ENCODE data around the gene DNAI4. TPM values are rescaled to one million over a fixed set of nuclear protein-coding genes. Genes with fewer than 3 reads are reported as not detected.
A peak's percentile ranks its signal among the peaks of the same experiment; 100 is the strongest.

The DNAI4 gene
- total and polyA plus RNA-seq, 9 of the 15 experiments (the other 6 are each of a cell fraction or from before 2014, with no cell fraction given): 0.57 to 4.8 (median 2.6) TPM; not detected in 1

DNA sequence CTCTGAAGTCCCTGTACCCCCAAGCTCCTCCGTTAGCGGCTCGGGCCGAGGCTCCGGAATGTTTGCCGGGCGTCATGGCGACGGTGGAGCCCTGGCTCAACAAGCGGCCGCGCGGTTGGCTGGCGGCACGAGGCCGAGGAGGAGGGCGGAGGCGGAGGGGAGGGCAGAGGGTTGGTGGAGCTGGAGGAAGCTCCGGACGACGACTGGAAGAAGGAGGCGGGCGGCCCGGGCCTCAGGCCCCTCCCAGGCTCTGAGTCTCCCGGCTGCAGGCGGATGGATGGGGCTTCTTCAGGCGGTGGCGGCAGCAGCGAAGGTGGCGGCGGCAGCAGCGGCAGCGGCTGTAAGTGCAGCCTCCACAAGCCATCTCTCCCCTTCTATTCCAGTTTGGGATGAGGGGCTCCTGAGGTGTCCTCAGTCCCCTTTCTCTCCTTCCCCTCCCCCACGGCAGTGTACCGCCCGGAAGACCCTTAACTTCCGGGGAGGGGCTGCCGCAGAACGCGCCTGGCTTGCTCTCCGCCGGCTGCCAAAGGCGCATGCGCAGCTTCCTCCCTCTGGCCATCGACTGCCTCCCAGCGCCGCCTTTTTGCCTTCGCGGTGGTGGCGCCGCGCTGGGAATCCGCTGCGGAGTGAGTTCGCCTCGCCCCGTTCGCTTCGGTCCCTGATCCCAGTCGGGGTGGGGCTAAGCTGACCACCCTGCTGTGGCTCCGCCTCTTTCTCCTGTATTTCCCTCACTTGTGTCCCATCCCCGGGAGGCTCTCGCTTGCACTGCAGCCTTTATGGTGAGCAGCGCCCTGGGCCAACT lies at the start of gene DNAI4, which contains the start of gene MIER1 (continued):
- TF ChIP-seq MEIS2 (IDR thresholded peaks at IDR 0.05; ENCODE audit: partially characterized antibody): peak; percentile 84
- TF ChIP-seq NFATC3 (IDR thresholded peaks at IDR 0.05): peak; percentile 96
- TF ChIP-seq, protein P1, sequence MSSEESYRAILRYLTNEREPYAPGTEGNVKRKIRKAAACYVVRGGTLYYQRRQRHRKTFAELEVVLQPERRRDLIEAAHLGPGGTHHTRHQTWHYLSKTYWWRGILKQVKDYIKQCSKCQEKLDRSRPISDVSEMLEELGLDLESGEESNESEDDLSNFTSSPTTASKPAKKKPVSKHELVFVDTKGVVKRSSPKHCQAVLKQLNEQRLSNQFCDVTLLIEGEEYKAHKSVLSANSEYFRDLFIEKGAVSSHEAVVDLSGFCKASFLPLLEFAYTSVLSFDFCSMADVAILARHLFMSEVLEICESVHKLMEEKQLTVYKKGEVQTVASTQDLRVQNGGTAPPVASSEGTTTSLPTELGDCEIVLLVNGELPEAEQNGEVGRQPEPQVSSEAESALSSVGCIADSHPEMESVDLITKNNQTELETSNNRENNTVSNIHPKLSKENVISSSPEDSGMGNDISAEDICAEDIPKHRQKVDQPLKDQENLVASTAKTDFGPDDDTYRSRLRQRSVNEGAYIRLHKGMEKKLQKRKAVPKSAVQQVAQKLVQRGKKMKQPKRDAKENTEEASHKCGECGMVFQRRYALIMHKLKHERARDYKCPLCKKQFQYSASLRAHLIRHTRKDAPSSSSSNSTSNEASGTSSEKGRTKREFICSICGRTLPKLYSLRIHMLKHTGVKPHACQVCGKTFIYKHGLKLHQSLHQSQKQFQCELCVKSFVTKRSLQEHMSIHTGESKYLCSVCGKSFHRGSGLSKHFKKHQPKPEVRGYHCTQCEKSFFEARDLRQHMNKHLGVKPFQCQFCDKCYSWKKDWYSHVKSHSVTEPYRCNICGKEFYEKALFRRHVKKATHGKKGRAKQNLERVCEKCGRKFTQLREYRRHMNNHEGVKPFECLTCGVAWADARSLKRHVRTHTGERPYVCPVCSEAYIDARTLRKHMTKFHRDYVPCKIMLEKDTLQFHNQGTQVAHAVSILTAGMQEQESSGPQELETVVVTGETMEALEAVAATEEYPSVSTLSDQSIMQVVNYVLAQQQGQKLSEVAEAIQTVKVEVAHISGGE (CRISPR knock-in tag; IDR thresholded peaks at IDR 0.05): peak in 1 of 3 experiments; percentile 69; a peak in 2 of 6 replicates
- peak; percentile 55 for TF ChIP-seq CREM (IDR thresholded peaks at IDR 0.05; ENCODE audit: low read depth)
- TF ChIP-seq, protein P2, sequence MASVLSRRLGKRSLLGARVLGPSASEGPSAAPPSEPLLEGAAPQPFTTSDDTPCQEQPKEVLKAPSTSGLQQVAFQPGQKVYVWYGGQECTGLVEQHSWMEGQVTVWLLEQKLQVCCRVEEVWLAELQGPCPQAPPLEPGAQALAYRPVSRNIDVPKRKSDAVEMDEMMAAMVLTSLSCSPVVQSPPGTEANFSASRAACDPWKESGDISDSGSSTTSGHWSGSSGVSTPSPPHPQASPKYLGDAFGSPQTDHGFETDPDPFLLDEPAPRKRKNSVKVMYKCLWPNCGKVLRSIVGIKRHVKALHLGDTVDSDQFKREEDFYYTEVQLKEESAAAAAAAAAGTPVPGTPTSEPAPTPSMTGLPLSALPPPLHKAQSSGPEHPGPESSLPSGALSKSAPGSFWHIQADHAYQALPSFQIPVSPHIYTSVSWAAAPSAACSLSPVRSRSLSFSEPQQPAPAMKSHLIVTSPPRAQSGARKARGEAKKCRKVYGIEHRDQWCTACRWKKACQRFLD (CRISPR knock-in tag; IDR thresholded peaks at IDR 0.05): 0 out of 2 replicates have a peak, but pooled peaks have one; percentile 17
- no peak for TF ChIP-seq BRD9 (IDR thresholded peaks at IDR 0.05; ENCODE audit: low read depth, partially characterized antibody)
- TF ChIP-seq, protein P3, sequence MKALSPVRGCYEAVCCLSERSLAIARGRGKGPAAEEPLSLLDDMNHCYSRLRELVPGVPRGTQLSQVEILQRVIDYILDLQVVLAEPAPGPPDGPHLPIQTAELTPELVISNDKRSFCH (CRISPR knock-in tag; IDR thresholded peaks at IDR 0.05): no peak
- TF ChIP-seq, protein P3 (tag; IDR thresholded peaks at IDR 0.05): 0 out of 2 replicates have a peak, but pooled peaks have one; percentile 29
- 0 out of 2 replicates have a peak, but pooled peaks have one; percentile 12 for TF ChIP-seq MTA1 (IDR thresholded peaks at IDR 0.05; ENCODE audit: borderline replicate concordance)
- TF ChIP-seq KDM4B (IDR thresholded peaks at IDR 0.05; ENCODE audit: borderline replicate concordance in 2 of 2, low read depth in 1 of 2): peak in 1 of 2 experiments; percentile 71; a peak in 1 of 4 replicates
- TF ChIP-seq NR2C2 (CRISPR knock-in tag; IDR thresholded peaks at IDR 0.05): no peak
- TF ChIP-seq NR2C2 (tag; IDR thresholded peaks at IDR 0.05): peak; percentile 52; the same call in 1 of the 2 replicates
- TF ChIP-seq LCOR (CRISPR knock-in tag; IDR thresholded peaks at IDR 0.05): peak; percentile 66
- TF ChIP-seq STAT5A (IDR thresholded peaks at IDR 0.05; ENCODE audit: borderline replicate concordance, low read length): no peak
- TF ChIP-seq, protein P4, sequence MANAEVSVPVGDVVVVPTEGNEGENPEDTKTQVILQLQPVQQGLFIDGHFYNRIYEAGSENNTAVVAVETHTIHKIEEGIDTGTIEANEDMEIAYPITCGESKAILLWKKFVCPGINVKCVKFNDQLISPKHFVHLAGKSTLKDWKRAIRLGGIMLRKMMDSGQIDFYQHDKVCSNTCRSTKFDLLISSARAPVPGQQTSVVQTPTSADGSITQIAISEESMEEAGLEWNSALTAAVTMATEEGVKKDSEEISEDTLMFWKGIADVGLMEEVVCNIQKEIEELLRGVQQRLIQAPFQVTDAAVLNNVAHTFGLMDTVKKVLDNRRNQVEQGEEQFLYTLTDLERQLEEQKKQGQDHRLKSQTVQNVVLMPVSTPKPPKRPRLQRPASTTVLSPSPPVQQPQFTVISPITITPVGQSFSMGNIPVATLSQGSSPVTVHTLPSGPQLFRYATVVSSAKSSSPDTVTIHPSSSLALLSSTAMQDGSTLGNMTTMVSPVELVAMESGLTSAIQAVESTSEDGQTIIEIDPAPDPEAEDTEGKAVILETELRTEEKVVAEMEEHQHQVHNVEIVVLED (CRISPR knock-in tag; IDR thresholded peaks at IDR 0.05): peak; percentile 55; the same call in 1 of the 2 replicates
- no peak for TF ChIP-seq BRCA1 (IDR thresholded peaks at IDR 0.05)
- no peak for TF ChIP-seq BRCA1 (CRISPR knock-in tag; IDR thresholded peaks at IDR 0.05)
- peak; percentile 85 for TF ChIP-seq GTF2E2 (tag; IDR thresholded peaks at IDR 0.05)
- no peak for TF ChIP-seq SLC30A9 (CRISPR knock-in tag; IDR thresholded peaks at IDR 0.05)
- no peak for TF ChIP-seq SIX5 (IDR thresholded peaks at IDR 0.05; ENCODE audit: borderline replicate concordance in 1 of 2, insufficient read depth in 1 of 2, low read depth in 1 of 2, low read length in 2 of 2)
